HEK293 (cell line): ENCODE measurements around the gene YDJC.

Source experiments
- GFI1B ChIP-seq: fragments of 450-650 bp; formaldehyde crosslinking; IDR thresholded peaks from 2 replicates; pipeline ENCODE4 v1.5.1; 2016; ENCODE audit warnings: missing biosample characterization, missing genetic modification characterization
- ZBTB20 ChIP-seq: fragments of 450-650 bp; formaldehyde crosslinking; IDR thresholded peaks from 2 replicates; pipeline ENCODE4 v1.5.1; 2016; ENCODE audit warnings: missing biosample characterization, missing genetic modification characterization
- ZNF623 ChIP-seq: fragments of 450-650 bp; formaldehyde crosslinking; IDR thresholded peaks from 2 replicates; pipeline ENCODE4 v1.5.1; 2016; ENCODE audit warnings: missing biosample characterization, missing genetic modification characterization
- TF ChIP-seq, protein P1 (sequence below): fragments of 450-650 bp; IDR thresholded peaks from 2 replicates; pipeline ENCODE4 v1.5.1; 2018; ENCODE audit warnings: missing biosample characterization, mild to moderate bottlenecking, missing genetic modification characterization
- TF ChIP-seq, protein P2 (sequence below): fragments of 450-650 bp; formaldehyde crosslinking; IDR thresholded peaks from 2 replicates; pipeline ENCODE4 v1.5.1; 2017; ENCODE audit warnings: missing biosample characterization, missing genetic modification characterization
- TF ChIP-seq, protein P3 (sequence below): fragments of 450-650 bp; formaldehyde crosslinking; IDR thresholded peaks from 2 replicates; pipeline ENCODE4 v1.5.1; 2016; ENCODE audit warnings: missing biosample characterization, missing genetic modification characterization
- TF ChIP-seq, protein P4 (sequence below): fragments of 450-650 bp; formaldehyde crosslinking; IDR thresholded peaks from 2 replicates; pipeline ENCODE4 v1.5.1; 2016; ENCODE audit warnings: missing biosample characterization, missing genetic modification characterization

DNA sequence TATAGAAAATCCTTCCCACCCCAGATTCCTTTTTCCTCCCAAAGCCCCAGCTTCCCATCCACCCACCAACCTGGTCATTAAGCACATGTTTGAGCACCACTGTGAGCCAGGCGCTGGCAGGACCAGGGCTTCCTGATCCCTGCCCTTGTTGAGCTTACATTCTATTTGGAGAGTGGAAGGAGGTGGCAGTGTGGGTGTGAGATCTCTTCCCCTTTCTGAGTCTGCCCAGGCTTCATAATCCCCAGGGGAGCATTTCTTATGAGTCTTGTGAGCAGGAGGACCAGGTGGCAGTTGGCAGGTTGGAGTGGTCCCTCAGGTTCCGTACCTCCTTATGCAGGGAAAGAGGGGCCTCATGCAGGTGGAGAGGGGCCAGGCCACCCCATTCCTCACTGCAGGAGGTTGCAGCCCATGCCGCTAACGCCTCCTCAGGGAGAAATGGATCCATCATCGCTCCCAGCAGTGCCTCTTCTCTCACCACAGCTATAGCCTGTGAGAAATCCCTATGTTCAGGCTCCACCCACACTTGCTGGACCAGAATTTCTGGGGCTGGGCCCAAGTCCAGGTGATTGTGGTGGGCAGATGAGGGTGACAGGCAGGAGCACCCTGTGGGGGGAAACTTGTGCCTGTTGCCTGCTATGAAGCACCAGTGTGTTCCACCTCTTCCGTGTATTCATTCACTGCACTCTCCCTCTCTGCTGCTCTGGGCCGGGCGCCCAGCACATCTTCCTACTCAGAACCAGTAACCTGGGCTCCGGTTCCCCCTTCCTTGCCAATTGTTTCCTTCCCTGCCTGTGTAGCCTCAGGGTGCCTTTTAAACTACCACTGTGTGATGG lies 38.8 kb downstream of the YDJC start:
- TF ChIP-seq, protein P1, sequence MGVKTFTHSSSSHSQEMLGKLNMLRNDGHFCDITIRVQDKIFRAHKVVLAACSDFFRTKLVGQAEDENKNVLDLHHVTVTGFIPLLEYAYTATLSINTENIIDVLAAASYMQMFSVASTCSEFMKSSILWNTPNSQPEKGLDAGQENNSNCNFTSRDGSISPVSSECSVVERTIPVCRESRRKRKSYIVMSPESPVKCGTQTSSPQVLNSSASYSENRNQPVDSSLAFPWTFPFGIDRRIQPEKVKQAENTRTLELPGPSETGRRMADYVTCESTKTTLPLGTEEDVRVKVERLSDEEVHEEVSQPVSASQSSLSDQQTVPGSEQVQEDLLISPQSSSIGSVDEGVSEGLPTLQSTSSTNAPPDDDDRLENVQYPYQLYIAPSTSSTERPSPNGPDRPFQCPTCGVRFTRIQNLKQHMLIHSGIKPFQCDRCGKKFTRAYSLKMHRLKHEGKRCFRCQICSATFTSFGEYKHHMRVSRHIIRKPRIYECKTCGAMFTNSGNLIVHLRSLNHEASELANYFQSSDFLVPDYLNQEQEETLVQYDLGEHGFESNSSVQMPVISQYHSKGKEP: no peak
- TF ChIP-seq ZNF623 (tag by site-specific recombination): no peak
- TF ChIP-seq, protein P2, sequence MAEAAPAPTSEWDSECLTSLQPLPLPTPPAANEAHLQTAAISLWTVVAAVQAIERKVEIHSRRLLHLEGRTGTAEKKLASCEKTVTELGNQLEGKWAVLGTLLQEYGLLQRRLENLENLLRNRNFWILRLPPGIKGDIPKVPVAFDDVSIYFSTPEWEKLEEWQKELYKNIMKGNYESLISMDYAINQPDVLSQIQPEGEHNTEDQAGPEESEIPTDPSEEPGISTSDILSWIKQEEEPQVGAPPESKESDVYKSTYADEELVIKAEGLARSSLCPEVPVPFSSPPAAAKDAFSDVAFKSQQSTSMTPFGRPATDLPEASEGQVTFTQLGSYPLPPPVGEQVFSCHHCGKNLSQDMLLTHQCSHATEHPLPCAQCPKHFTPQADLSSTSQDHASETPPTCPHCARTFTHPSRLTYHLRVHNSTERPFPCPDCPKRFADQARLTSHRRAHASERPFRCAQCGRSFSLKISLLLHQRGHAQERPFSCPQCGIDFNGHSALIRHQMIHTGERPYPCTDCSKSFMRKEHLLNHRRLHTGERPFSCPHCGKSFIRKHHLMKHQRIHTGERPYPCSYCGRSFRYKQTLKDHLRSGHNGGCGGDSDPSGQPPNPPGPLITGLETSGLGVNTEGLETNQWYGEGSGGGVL: no peak; the same call in 1 of the 2 replicates
- no peak for TF ChIP-seq ZBTB20 (tag by site-specific recombination)
- TF ChIP-seq GFI1B: no peak
- TF ChIP-seq, protein P3, sequence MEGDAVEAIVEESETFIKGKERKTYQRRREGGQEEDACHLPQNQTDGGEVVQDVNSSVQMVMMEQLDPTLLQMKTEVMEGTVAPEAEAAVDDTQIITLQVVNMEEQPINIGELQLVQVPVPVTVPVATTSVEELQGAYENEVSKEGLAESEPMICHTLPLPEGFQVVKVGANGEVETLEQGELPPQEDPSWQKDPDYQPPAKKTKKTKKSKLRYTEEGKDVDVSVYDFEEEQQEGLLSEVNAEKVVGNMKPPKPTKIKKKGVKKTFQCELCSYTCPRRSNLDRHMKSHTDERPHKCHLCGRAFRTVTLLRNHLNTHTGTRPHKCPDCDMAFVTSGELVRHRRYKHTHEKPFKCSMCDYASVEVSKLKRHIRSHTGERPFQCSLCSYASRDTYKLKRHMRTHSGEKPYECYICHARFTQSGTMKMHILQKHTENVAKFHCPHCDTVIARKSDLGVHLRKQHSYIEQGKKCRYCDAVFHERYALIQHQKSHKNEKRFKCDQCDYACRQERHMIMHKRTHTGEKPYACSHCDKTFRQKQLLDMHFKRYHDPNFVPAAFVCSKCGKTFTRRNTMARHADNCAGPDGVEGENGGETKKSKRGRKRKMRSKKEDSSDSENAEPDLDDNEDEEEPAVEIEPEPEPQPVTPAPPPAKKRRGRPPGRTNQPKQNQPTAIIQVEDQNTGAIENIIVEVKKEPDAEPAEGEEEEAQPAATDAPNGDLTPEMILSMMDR (tag by site-specific recombination): no peak
- TF ChIP-seq, protein P4, sequence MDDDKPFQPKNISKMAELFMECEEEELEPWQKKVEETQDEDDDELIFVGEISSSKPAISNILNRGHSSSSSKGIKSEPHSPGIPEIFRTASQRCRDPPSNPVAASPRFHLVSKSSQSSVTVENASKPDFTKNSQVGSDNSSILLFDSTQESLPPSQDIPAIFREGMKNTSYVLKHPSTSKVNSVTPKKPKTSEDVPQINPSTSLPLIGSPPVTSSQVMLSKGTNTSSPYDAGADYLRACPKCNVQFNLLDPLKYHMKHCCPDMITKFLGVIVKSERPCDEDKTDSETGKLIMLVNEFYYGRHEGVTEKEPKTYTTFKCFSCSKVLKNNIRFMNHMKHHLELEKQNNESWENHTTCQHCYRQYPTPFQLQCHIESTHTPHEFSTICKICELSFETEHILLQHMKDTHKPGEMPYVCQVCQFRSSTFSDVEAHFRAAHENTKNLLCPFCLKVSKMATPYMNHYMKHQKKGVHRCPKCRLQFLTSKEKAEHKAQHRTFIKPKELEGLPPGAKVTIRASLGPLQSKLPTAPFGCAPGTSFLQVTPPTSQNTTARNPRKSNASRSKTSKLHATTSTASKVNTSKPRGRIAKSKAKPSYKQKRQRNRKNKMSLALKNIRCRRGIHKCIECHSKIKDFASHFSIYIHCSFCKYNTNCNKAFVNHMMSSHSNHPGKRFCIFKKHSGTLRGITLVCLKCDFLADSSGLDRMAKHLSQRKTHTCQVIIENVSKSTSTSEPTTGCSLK (tag by site-specific recombination): no peak
